NCI-H146 (cell line): ENCODE data around the gene DHCR7.

ENCODE experiments used
- DNase-seq: peaks from one replicate; lab custom pipeline; 2025; lab: John Stamatoyannopoulos, UW

Gene DHCR7

GRCh38 chr11:71448257-71449171, at the start of gene DHCR7:
DHCR7 (minus strand) TSS chr11:71448393; CDS start chr11:71444952, 3,441 bp downstream.
- peak; percentile 97 for DNase-seq

GRCh38 chr11:71496421-71496820, 48.2 kb upstream of the DHCR7 start:
- no peak for DNase-seq

GRCh38 chr11:71495286-71496230, 47.4 kb upstream of the DHCR7 start:
- DNase-seq, result no peak

GRCh38 chr11:71491940-71492339, 43.7 kb upstream of the DHCR7 start:
- no peak for DNase-seq

GRCh38 chr11:71491531-71491930, 43.3 kb upstream of the DHCR7 start:
- DNase-seq, result no peak

GRCh38 chr11:71490731-71491390, 42.7 kb upstream of the DHCR7 start:
- no peak for DNase-seq

GRCh38 chr11:71490044-71490730, 42.0 kb upstream of the DHCR7 start:
- no peak for DNase-seq

- DNase-seq, result no peak
Observed at GRCh38 chr11:71489311-71490043, 41.3 kb upstream of the DHCR7 start.

GRCh38 chr11:71488681-71489270, 40.6 kb upstream of the DHCR7 start:
- no peak for DNase-seq

- no peak for DNase-seq
Observed at GRCh38 chr11:71486320-71486719, 38.1 kb upstream of the DHCR7 start.

- DNase-seq, result no peak
Observed at GRCh38 chr11:71485466-71485865, 37.3 kb upstream of the DHCR7 start.

GRCh38 chr11:71485063-71485399, 36.8 kb upstream of the DHCR7 start:
- no peak for DNase-seq

- DNase-seq, result no peak
Observed at GRCh38 chr11:71484248-71485062, 36.3 kb upstream of the DHCR7 start.

- no peak for DNase-seq
Observed at GRCh38 chr11:71483692-71484091, 35.5 kb upstream of the DHCR7 start.

GRCh38 chr11:71482746-71483364, 34.7 kb upstream of the DHCR7 start:
- DNase-seq, result no peak

- no peak for DNase-seq
Observed at GRCh38 chr11:71482216-71482615, 34.0 kb upstream of the DHCR7 start.

- no peak for DNase-seq
Observed at GRCh38 chr11:71481101-71481960, 33.1 kb upstream of the DHCR7 start.

GRCh38 chr11:71478528-71478840, 30.3 kb upstream of the DHCR7 start:
- no peak for DNase-seq
